Thymus (tissue), 11 donors: Measurements from ENCODE around the gene ARRB1. TPM values are rescaled to one million over a fixed set of nuclear protein-coding genes. Genes with fewer than 3 reads are reported as not detected.

Source experiments
- DNase-seq, 9 donors: peaks; one replicate each; pipeline ENCODE4 v3.0.0-alpha.2; 2013; ENCODE audit warnings: low spot score in 9 of 9, low read depth in 6 of 9, missing footprints in 1 of 9
- H3K27ac ChIP-seq, 2 donors: one replicate each; pipeline ENCODE4 v1.5.1; 2013; ENCODE audit warnings: control low read depth in 1 of 2, low read depth in 1 of 2, low read length in 1 of 2, mild to moderate bottlenecking in 1 of 2, moderate library complexity in 1 of 2
- H3K27me3 ChIP-seq, 2 donors: one replicate each; pipeline ENCODE4 v1.5.1; 2013; ENCODE audit warnings: low read length in 1 of 2; ENCODE audit not compliant: control insufficient read depth in 2 of 2, insufficient read depth in 1 of 2
- H3K36me3 ChIP-seq, 2 donors: one replicate each; pipeline ENCODE4 v1.5.1; 2013; ENCODE audit warnings: low read length in 1 of 2, mild to moderate bottlenecking in 1 of 2, moderate library complexity in 1 of 2; ENCODE audit not compliant: control insufficient read depth in 2 of 2, insufficient read depth in 2 of 2
- H3K4me1 ChIP-seq, 2 donors: one replicate each; pipeline ENCODE4 v1.5.1; 2013; ENCODE audit warnings: low read length in 2 of 2; ENCODE audit not compliant: control insufficient read depth in 2 of 2, insufficient read depth in 2 of 2
- H3K4me3 ChIP-seq, 2 donors: one replicate each; pipeline ENCODE4 v1.5.1; 2013; ENCODE audit warnings: low read length in 2 of 2, control low read depth in 1 of 2, mild to moderate bottlenecking in 1 of 2
- H3K9me3 ChIP-seq, 2 donors: one replicate each; pipeline ENCODE4 v1.5.1; 2013; ENCODE audit warnings: low read length in 1 of 2, mild to moderate bottlenecking in 1 of 2; ENCODE audit not compliant: control insufficient read depth in 2 of 2, insufficient read depth in 1 of 2
- WGBS: extraction: QIAGEN DNeasy Blood & Tissue Kit; methylation state at CpG from one replicate; pipeline ENCODE4 v1.1.7; 2013; 5-methylcytosine and 5-hydroxymethylcytosine counted together
- polyA plus RNA-seq: library from polyadenylated mRNA; stranded (reverse); fragments of 200-250 nt; gene quantifications from one replicate; pipeline ENCODE4 v1.2.3, GENCODE V29; 2013
- total RNA-seq: library from RNA; stranded (reverse); fragments of 120-200 nt; gene quantifications from one replicate; pipeline ENCODE4 v1.2.4, GENCODE V29; 2013
- donor health status: healthy.

ARRB1 gene
- total and polyA plus RNA-seq, 2 donors: 4.1 to 11.1 TPM

GRCh38 chr11:75242722-75243600 is 108.5 kb downstream of the ARRB1 start:
- Histone ChIP-seq H3K4me1 (peaks cover 6 to 8% of the 10 kb centered on the region in 2 donors), H3K4me3 (no peak overlapping the region), H3K9me3 (no peaks in the 10 kb centered on the region), H3K27ac (no peak overlapping the region), H3K27me3 (peaks cover 38 to 78% of the 10 kb centered on the region in 2 donors), H3K36me3 (no peaks in the 10 kb centered on the region)
- WGBS: 88% methylated on average over 16 of the region's 16 CpGs
- no peak for DNase-seq

GRCh38 chr11:75241906-75242644 is 109.4 kb downstream of the ARRB1 start:
- WGBS: 9% methylated on average over 72 of the region's 72 CpGs
- Histone ChIP-seq H3K27ac (no peak overlapping the region), H3K4me3 (peak overlapping the region in 1 of 2 donors; percentile 54), H3K4me1 (peaks cover 6 to 8% of the 10 kb centered on the region in 2 donors), H3K36me3 (no peaks in the 10 kb centered on the region), H3K9me3 (no peaks in the 10 kb centered on the region), H3K27me3 (peaks cover 38 to 84% of the 10 kb centered on the region in 2 donors)
- DNase-seq: no peak

- Histone ChIP-seq H3K27ac (no peak overlapping the region), H3K4me3 (peak overlapping the region in 1 of 2 donors; percentile 54), H3K36me3 (no peaks in the 10 kb centered on the region), H3K9me3 (no peaks in the 10 kb centered on the region), H3K4me1 (peaks cover 6 to 8% of the 10 kb centered on the region in 2 donors), H3K27me3 (peaks cover 38 to 83% of the 10 kb centered on the region in 2 donors)
- DNase-seq: peak; percentile 54 to 88 (median 66)
- 1% methylated on average over 140 of the region's 140 CpGs for WGBS
Observed at GRCh38 chr11:75241036-75241905, 110.2 kb downstream of the ARRB1 start.

- no peak for DNase-seq
Observed at GRCh38 chr11:75240311-75241035, 111.0 kb downstream of the ARRB1 start, which contains the start of gene TPBGL. TSS of gene TPBGL (plus strand) at chr11:75240774. CDS start at chr11:75241050, 276 bp downstream.

GRCh38 chr11:75239531-75240290 is 111.8 kb downstream of the ARRB1 start:
- H3K4me1 ChIP-seq: peaks cover 6 to 8% of the 10 kb centered on the region in 2 donors
- 58% methylated on average over 10 of the region's 10 CpGs for WGBS
- H3K27me3 ChIP-seq: peaks cover 38 to 75% of the 10 kb centered on the region in 2 donors
- DNase-seq: no peak
- H3K4me3 ChIP-seq: no peak overlapping the region
- no peak overlapping the region for H3K27ac ChIP-seq
- no peaks in the 10 kb centered on the region for H3K9me3 ChIP-seq
- H3K36me3 ChIP-seq: no peaks in the 10 kb centered on the region

More at GRCh38 chr11:75240311-75241035, 111.0 kb downstream of the ARRB1 start, which contains the start of gene TPBGL:
- Histone ChIP-seq H3K4me3 (peak within 1 kb of the TSS in 1 of 2 donors; percentile 54), H3K36me3 (no peaks in the 10 kb centered on the region), H3K27me3 (peaks cover 38 to 81% of the 10 kb centered on the region in 2 donors), H3K4me1 (peaks cover 6 to 8% of the 10 kb centered on the region in 2 donors), H3K27ac (no peak within 1 kb of the TSS), H3K9me3 (no peaks in the 10 kb centered on the region)
- 2% methylated on average over 58 of the region's 58 CpGs for WGBS

- no peak for DNase-seq
- 86% methylated on average over 9 of the region's 9 CpGs for WGBS
- Histone ChIP-seq H3K4me1 (peaks cover 6 to 8% of the 10 kb centered on the region in 2 donors), H3K9me3 (no peaks in the 10 kb centered on the region), H3K27me3 (peaks cover 36 to 67% of the 10 kb centered on the region in 2 donors), H3K36me3 (no peaks in the 10 kb centered on the region), H3K4me3 (no peak overlapping the region), H3K27ac (no peak overlapping the region)
Observed at GRCh38 chr11:75238595-75239440, 112.6 kb downstream of the ARRB1 start.

- no peak for DNase-seq
- Histone ChIP-seq H3K4me1 (peaks cover 3 to 7% of the 10 kb centered on the region in 2 donors), H3K27me3 (peaks cover 23 to 49% of the 10 kb centered on the region in 2 donors), H3K36me3 (no peaks in the 10 kb centered on the region), H3K9me3 (no peaks in the 10 kb centered on the region), H3K27ac (no peak overlapping the region), H3K4me3 (no peak overlapping the region)
- 92% methylated on average over 8 of the region's 8 CpGs for WGBS
Observed at GRCh38 chr11:75237050-75237449, 114.4 kb downstream of the ARRB1 start.
